HG02885 (cell line): ENCODE measurements around the gene VPREB1.
"Not testable (repeated sequence)": the region's sequence is repeated elsewhere in the genome, so short reads cannot be mapped to it uniquely, and the experiment has no call there.

Experiments used
- ATAC-seq: cut with Tn5 transposase; IDR thresholded peaks from one replicate; pipeline ENCODE4 v1.9.1; 2021; ENCODE audit warnings: mild to moderate bottlenecking; ENCODE audit not compliant: unreplicated experiment, poor library complexity

The VPREB1 gene

GRCh38 chr22:22242488-22242887, 2.1 kb upstream of the VPREB1 start:
- no peak for ATAC-seq

- ATAC-seq: no peak
Observed at GRCh38 chr22:22243033-22243680, 1.4 kb upstream of the VPREB1 start.

GRCh38 chr22:22245256-22245909, 797 bp downstream of the VPREB1 start:
- ATAC-seq: no peak

- ATAC-seq: no peak
Observed at GRCh38 chr22:22245935-22246525, 1.4 kb downstream of the VPREB1 start.

GRCh38 chr22:22246706-22247105, 2.1 kb downstream of the VPREB1 start:
- ATAC-seq: no peak

GRCh38 chr22:22248878-22249277, 4.3 kb downstream of the VPREB1 start:
- ATAC-seq: no peak

GRCh38 chr22:22250651-22251050, 6.1 kb downstream of the VPREB1 start:
- ATAC-seq: not testable (repeated sequence)

GRCh38 chr22:22256133-22256532, 11.5 kb downstream of the VPREB1 start:
- ATAC-seq: not testable (repeated sequence)

- ATAC-seq: not testable (repeated sequence)
Observed at GRCh38 chr22:22258597-22259415, 14.2 kb downstream of the VPREB1 start.

GRCh38 chr22:22260169-22260568, 15.6 kb downstream of the VPREB1 start:
- not testable (repeated sequence) for ATAC-seq

GRCh38 chr22:22260586-22260985, 16.0 kb downstream of the VPREB1 start:
- ATAC-seq: not testable (repeated sequence)

- ATAC-seq: not testable (repeated sequence)
Observed at GRCh38 chr22:22262332-22263074, 17.9 kb downstream of the VPREB1 start.

GRCh38 chr22:22263823-22264222, 19.2 kb downstream of the VPREB1 start:
- ATAC-seq: not testable (repeated sequence)

- not testable (repeated sequence) for ATAC-seq
Observed at GRCh38 chr22:22270036-22270676, 25.6 kb downstream of the VPREB1 start.

GRCh38 chr22:22277423-22277822, 32.8 kb downstream of the VPREB1 start:
- ATAC-seq: not testable (repeated sequence)

- not testable (repeated sequence) for ATAC-seq
Observed at GRCh38 chr22:22284962-22285756, 40.6 kb downstream of the VPREB1 start.

- ATAC-seq: not testable (repeated sequence)
Observed at GRCh38 chr22:22286390-22287105, 42.0 kb downstream of the VPREB1 start.

- not testable (repeated sequence) for ATAC-seq
Observed at GRCh38 chr22:22287106-22287626, 42.6 kb downstream of the VPREB1 start.
